ENCODE results near the gene CRYM. TPM values are rescaled to one million over a fixed set of nuclear protein-coding genes. Genes with fewer than 3 reads are reported as not detected.
"Not testable (repeated sequence)": the region's sequence is repeated elsewhere in the genome, so short reads cannot be mapped to it uniquely, and the experiment has no call there.

The CRYM gene
- total and polyA plus RNA-seq, 4 donors = 2.3 to 7.8 (median 7.0) TPM

GRCh38 chr16:21250072-21250923 lies 27.8 kb downstream of the CRYM start:
- TF ChIP-seq TAF1 (conservative IDR thresholded peaks at IDR 0.05) = no peak
- TF ChIP-seq NR2F2 (IDR thresholded peaks at IDR 0.05) = no peak
- no peak for TF ChIP-seq SP1 (IDR thresholded peaks at IDR 0.05)
- no peak overlapping the region for H3K9ac ChIP-seq (ENCODE audit: low read depth in 1 of 2, low read length in 2 of 2)
- 89% methylated on average over 15 of the region's 15 CpGs for WGBS
- peaks cover 0 to 18% (median 9%) of the 10 kb centered on the region in 4 donors for H3K36me3 ChIP-seq (ENCODE audit: control insufficient read depth in 4 of 4, insufficient read depth in 3 of 4, low read depth in 1 of 4, low read length in 3 of 4)
- no peak overlapping the region for H3K4me3 ChIP-seq (ENCODE audit: low read depth in 1 of 3, low read length in 3 of 3)
- H3K4me1 ChIP-seq (ENCODE audit: control insufficient read depth in 4 of 4, insufficient read depth in 4 of 4, low read length in 3 of 4) = peaks cover 0 to 8% (median 4%) of the 10 kb centered on the region in 4 donors
- H3K9me3 ChIP-seq (ENCODE audit: control insufficient read depth in 4 of 4, low read length in 3 of 4) = no peaks in the 10 kb centered on the region
- H3K27me3 ChIP-seq (ENCODE audit: control insufficient read depth in 4 of 4, insufficient read depth in 4 of 4, low read length in 3 of 4) = no peaks in the 10 kb centered on the region
- H3K27ac ChIP-seq (ENCODE audit: low read depth in 1 of 2, low read length in 2 of 2) = no peak overlapping the region
- DNase-seq (ENCODE audit: low spot score) = no peak

- 90% methylated on average over 4 of the region's 4 CpGs for WGBS
- H3K4me3 ChIP-seq (ENCODE audit: low read depth in 1 of 3, low read length in 3 of 3); H3K4me1 ChIP-seq (ENCODE audit: control insufficient read depth in 4 of 4, insufficient read depth in 4 of 4, low read length in 3 of 4); DNase-seq (ENCODE audit: low spot score); H3K27me3 ChIP-seq (ENCODE audit: control insufficient read depth in 4 of 4, insufficient read depth in 4 of 4, low read length in 3 of 4); H3K9me3 ChIP-seq (ENCODE audit: control insufficient read depth in 4 of 4, low read length in 3 of 4); H3K27ac ChIP-seq (ENCODE audit: low read depth in 1 of 2, low read length in 2 of 2); H3K9ac ChIP-seq (ENCODE audit: low read depth in 1 of 2, low read length in 2 of 2): not testable (repeated sequence)
- H3K36me3 ChIP-seq (ENCODE audit: control insufficient read depth in 4 of 4, insufficient read depth in 3 of 4, low read depth in 1 of 4, low read length in 3 of 4) = peaks cover 0 to 18% (median 9%) of the 10 kb centered on the region in 4 donors
These were observed 29.9 kb downstream of the CRYM start for GRCh38 chr16:21248179-21248578.

- no peak overlapping the region for H3K4me3 ChIP-seq (ENCODE audit: low read depth in 1 of 3, low read length in 3 of 3)
- H3K9ac ChIP-seq (ENCODE audit: low read depth in 1 of 2, low read length in 2 of 2) = no peak overlapping the region
- no peak overlapping the region for H3K27ac ChIP-seq (ENCODE audit: low read depth in 1 of 2, low read length in 2 of 2)
- DNase-seq (ENCODE audit: low spot score) = no peak
- H3K9me3 ChIP-seq (ENCODE audit: control insufficient read depth in 4 of 4, low read length in 3 of 4) = no peaks in the 10 kb centered on the region
- TF ChIP-seq FOXA2 (IDR thresholded peaks at IDR 0.05) = no peak
- TF ChIP-seq HNF4A (conservative IDR thresholded peaks at IDR 0.05) = no peak
- TF ChIP-seq ATF3 (IDR thresholded peaks at IDR 0.05) = no peak
- no peak for TF ChIP-seq GABPA (IDR thresholded peaks at IDR 0.05 in 1 of 2, conservative IDR thresholded peaks at IDR 0.05 in 1 of 2)
- TF ChIP-seq HNF4G (IDR thresholded peaks at IDR 0.05) = no peak
- no peak for TF ChIP-seq RAD21 (IDR thresholded peaks at IDR 0.05)
- no peak for TF ChIP-seq ZBTB33 (IDR thresholded peaks at IDR 0.05)
- no peak for TF ChIP-seq EGR1 (IDR thresholded peaks at IDR 0.05; ENCODE audit: low read depth in 2 of 2)
- TF ChIP-seq FOXA1 (IDR thresholded peaks at IDR 0.05) = no peak
- no peak for TF ChIP-seq RXRA (IDR thresholded peaks at IDR 0.05)
- no peak for TF ChIP-seq MAX (IDR thresholded peaks at IDR 0.05)
- TF ChIP-seq SP1 (IDR thresholded peaks at IDR 0.05) = no peak
- no peak for TF ChIP-seq JUND (IDR thresholded peaks at IDR 0.05)
- TF ChIP-seq YY1 (IDR thresholded peaks at IDR 0.05) = no peak
- TF ChIP-seq TAF1 (conservative IDR thresholded peaks at IDR 0.05) = no peak
- peaks cover 4 to 10% (median 7%) of the 10 kb centered on the region in 4 donors for H3K4me1 ChIP-seq (ENCODE audit: control insufficient read depth in 4 of 4, insufficient read depth in 4 of 4, low read length in 3 of 4)
- WGBS = 85% methylated on average over 7 of the region's 7 CpGs
- H3K36me3 ChIP-seq (ENCODE audit: control insufficient read depth in 4 of 4, insufficient read depth in 3 of 4, low read depth in 1 of 4, low read length in 3 of 4) = peaks cover 0 to 2% (median 0%) of the 10 kb centered on the region in 4 donors
- H3K27me3 ChIP-seq (ENCODE audit: control insufficient read depth in 4 of 4, insufficient read depth in 4 of 4, low read length in 3 of 4) = no peaks in the 10 kb centered on the region
These were observed 33.4 kb downstream of the CRYM start for GRCh38 chr16:21244518-21245215.

All from liver (tissue), 9 donors.